GM13977 (cell line): ENCODE measurements around the gene IFNE.

Source experiments
- DNase-seq: peaks from one replicate; pipeline ENCODE4 v3.0.0; 2012; ENCODE audit warnings: low spot score
- CTCF ChIP-seq: IDR thresholded peaks from 2 replicates; pipeline ENCODE4 v1.5.1; 2012; ENCODE audit warnings: mild to moderate bottlenecking, control low read depth; ENCODE audit not compliant: insufficient read depth; ENCODE audit errors: extremely low read depth, missing control alignments
- in situ Hi-C: fragments of 300-500 bp; cut with MboI; formaldehyde crosslinking; loops from one replicate; pipeline ENCODE4 v1.12.0; 2022; ENCODE audit warnings: low sequenced_read_pairs, low pct_unique_long_range_greater_than_20kb, mixed read lengths, inconsistent platforms; ENCODE audit not compliant: unreplicated experiment

Gene IFNE

GRCh38 chr9:21502586-21502985, 20.5 kb upstream of the IFNE start:
- TF ChIP-seq CTCF: no peak
- no peak for DNase-seq
- in situ Hi-C loops: no loop called here

GRCh38 chr9:21499912-21500311, 17.8 kb upstream of the IFNE start:
- in situ Hi-C loops: no loop called here
- no peak for TF ChIP-seq CTCF
- DNase-seq: no peak

GRCh38 chr9:21491756-21492155, 9.6 kb upstream of the IFNE start:
- DNase-seq: no peak
- no peak for TF ChIP-seq CTCF
- in situ Hi-C loops: no loop called here

- no peak for DNase-seq
- no peak for TF ChIP-seq CTCF
- in situ Hi-C loops: no loop called here
Measured at GRCh38 chr9:21481470-21482056, 550 bp downstream of the IFNE start.

- TF ChIP-seq CTCF: no peak
- in situ Hi-C loops: no loop called here
- no peak for DNase-seq
Measured at GRCh38 chr9:21479152-21479702, 2.9 kb downstream of the IFNE start.

- in situ Hi-C loops: no loop called here
- no peak for DNase-seq
- TF ChIP-seq CTCF: no peak
Measured at GRCh38 chr9:21477466-21477865, 4.6 kb downstream of the IFNE start.
